DMS79 (cell line): Measurements from ENCODE around the gene THAP3.

Source experiments
- DNase-seq: peaks from one replicate; lab custom pipeline; 2025; lab: John Stamatoyannopoulos, UW

The THAP3 gene

GRCh38 chr1:6624710-6625583 lies at the start of gene THAP3:
Gene THAP3, plus strand, starts transcription at chr1:6624868. Its CDS starts 351 bp downstream, at chr1:6625219.
- DNase-seq: peak; percentile 44

- no peak for DNase-seq
Observed at GRCh38 chr1:6577831-6578525, 46.7 kb upstream of the THAP3 start.

GRCh38 chr1:6578624-6579373 lies 45.9 kb upstream of the THAP3 start:
- DNase-seq: no peak

- peak; percentile 97 for DNase-seq
Observed at GRCh38 chr1:6579374-6580118, 45.1 kb upstream of the THAP3 start, which contains the start of gene ZBTB48. Gene ZBTB48, plus strand, starts transcription at chr1:6579994. Its CDS starts 616 bp downstream, at chr1:6580610.

GRCh38 chr1:6580119-6580592 lies 44.5 kb upstream of the THAP3 start:
- no peak for DNase-seq

GRCh38 chr1:6580593-6581409 lies 43.9 kb upstream of the THAP3 start:
- DNase-seq: no peak

- DNase-seq: no peak
Observed at GRCh38 chr1:6581561-6582305, 42.9 kb upstream of the THAP3 start.

GRCh38 chr1:6582370-6582769 lies 42.3 kb upstream of the THAP3 start:
- no peak for DNase-seq

GRCh38 chr1:6584126-6585080 lies 40.3 kb upstream of the THAP3 start:
- DNase-seq: no peak

- no peak for DNase-seq
Observed at GRCh38 chr1:6585081-6585722, 39.5 kb upstream of the THAP3 start.

GRCh38 chr1:6585841-6586240 lies 38.8 kb upstream of the THAP3 start:
- no peak for DNase-seq

GRCh38 chr1:6586404-6586816 lies 38.3 kb upstream of the THAP3 start:
- no peak for DNase-seq

- DNase-seq: peak; percentile 98
Observed at GRCh38 chr1:6587261-6588005, 37.2 kb upstream of the THAP3 start.

- peak; percentile 61 for DNase-seq
Observed at GRCh38 chr1:6588128-6588892, 36.4 kb upstream of the THAP3 start.

- DNase-seq: no peak
Observed at GRCh38 chr1:6588893-6589520, 35.7 kb upstream of the THAP3 start.

- DNase-seq: no peak
Observed at GRCh38 chr1:6590046-6590445, 34.6 kb upstream of the THAP3 start.
